Daoy (cell line): ENCODE data around the gene MBNL1. TPM values are rescaled to one million over a fixed set of nuclear protein-coding genes. Genes with fewer than 3 reads are reported as not detected.
"Not testable (repeated sequence)": the region's sequence is repeated elsewhere in the genome, so short reads cannot be mapped to it uniquely, and the experiment has no call there.

Source experiments
- DNase-seq: peaks from one replicate; pipeline ENCODE4 v3.0.0-alpha.2; 2015; ENCODE audit warnings: low read depth
- total RNA-seq: library from RNA; depleted of rRNA; stranded (reverse); fragments of >200 nt; shearing (Covaris generic); gene quantifications from 2 replicates; pipeline ENCODE4 v1.2.3, GENCODE V29; 2014

The MBNL1 gene
- total RNA-seq, 1 experiment from 2014 or later, result 124 TPM

DNA sequence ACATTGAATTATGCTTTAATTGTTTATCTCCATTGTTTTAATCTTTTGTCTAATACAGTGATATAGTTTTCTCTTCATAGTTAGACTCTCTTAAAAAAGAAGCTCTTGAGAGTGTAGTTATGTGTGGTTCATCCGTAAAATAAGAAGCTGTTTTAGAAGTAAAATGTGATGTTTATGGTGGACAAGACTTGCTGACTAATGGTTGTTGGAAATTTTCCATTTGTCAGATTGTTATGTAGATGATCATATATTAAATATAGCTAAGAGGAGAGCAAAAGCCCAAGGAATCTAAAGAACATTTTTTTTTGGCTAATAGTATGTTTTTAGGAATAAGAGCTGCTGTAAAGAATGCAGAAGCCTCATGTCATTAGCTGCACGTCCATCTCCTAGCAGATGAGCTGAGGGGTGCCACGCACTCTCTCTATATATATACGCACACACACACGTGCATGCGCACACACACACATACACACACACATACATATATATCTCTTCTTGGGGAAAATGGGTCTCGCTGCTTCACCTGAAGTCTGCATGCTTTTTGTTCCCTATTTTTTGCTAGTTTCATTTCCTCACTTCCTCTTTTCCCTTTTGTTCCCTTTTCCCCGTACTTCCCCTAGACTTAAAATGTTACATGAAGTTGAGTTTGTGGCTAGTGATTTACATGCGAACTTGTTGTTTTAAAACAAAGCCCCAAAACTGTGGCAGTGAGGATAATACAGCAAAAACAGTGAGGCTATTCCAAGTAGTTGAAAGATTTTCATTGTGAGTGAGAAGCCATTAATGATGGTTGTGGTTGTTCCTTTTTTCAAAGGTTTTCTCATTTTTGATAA lies 107.8 kb downstream of the MBNL1 start:
- DNase-seq, result no peak

DNA sequence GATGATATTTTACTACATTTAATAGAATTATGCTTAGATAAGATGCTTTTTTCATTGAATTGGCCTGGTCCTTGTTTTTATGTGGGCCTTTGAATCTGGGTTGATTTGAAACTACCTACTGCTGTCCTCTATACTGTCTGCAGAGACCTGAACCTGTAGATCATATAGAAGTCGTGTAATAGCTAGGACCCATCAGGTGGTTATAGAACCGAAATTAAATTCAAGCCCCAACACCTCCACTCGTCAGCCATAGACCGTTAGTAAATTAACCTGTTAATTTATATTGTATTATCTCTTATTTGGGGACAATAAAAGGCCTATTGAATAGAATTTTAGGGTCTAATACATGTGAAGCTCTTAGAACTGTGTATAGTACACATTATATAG lies 108.4 kb downstream of the MBNL1 start:
- DNase-seq, result no peak

- no peak for DNase-seq
Observed at GRCh38 chr3:152379415-152380042, 110.8 kb downstream of the MBNL1 start.

DNA sequence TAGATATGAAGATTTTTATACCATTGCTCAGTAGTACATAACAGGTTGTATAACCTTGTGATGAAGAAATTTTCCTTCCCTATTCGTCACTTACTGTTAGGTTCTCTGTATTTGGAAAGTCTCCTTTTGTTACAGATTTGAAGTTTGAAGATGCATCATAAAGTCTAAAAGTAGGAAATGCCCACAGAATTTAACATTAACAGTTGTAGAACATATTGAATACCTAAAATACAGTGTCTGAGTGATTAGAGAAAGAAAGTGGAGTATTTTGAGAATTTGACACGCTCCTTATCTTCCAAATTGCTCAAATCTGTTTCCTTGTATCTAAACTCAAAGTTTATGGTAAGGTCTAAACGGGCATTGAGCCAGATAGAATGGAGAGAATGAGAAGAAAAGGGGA lies 111.3 kb downstream of the MBNL1 start:
- no peak for DNase-seq

GRCh38 chr3:152381881-152382295 lies 113.2 kb downstream of the MBNL1 start:
- DNase-seq, result no peak

GRCh38 chr3:152382312-152383135 lies 113.8 kb downstream of the MBNL1 start:
- DNase-seq, result no peak

GRCh38 chr3:152383136-152383606 lies 114.4 kb downstream of the MBNL1 start:
- no peak for DNase-seq

GRCh38 chr3:152384412-152384811 lies 115.7 kb downstream of the MBNL1 start:
- DNase-seq, result no peak

DNA sequence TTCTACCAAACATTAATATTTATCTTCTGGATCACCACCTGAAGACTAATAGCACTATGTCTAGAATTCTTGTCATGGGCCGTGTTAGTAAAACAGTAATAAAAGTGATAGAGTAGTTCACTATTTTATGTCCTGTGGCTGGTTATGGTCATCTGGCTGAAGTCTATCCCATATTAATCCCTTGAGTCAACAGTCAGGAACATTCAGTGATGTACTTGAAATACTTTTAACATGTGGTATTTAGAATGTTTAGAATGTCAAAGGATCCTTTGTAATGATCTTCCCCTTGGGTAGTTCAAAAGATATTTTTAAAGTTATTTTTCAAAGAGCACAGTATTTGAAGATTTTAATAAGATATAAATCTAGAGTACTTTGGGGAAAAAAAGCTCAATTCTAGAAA lies 117.0 kb downstream of the MBNL1 start:
- no peak for DNase-seq

GRCh38 chr3:152386208-152386607 lies 117.5 kb downstream of the MBNL1 start:
- no peak for DNase-seq

DNA sequence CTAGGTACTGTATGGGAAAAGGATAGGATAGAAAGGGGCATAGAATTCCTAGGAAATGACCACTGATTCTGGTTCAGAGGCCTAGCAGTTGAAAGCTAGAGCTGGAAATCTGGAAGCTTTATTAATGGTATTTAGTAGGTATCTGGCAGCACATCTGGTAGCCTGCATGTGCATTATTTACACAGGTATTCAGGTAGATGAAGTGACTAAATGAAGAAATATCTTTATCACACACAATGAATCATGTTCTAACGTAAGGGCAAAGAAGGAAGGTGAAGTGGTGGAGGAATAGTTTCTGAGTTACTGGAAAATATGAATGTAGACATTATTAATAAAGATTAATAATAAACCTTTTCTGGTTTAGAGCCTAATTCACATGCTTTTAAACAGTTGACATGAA lies 119.9 kb downstream of the MBNL1 start:
- DNase-seq, result no peak

GRCh38 chr3:152389316-152389934 lies 120.7 kb downstream of the MBNL1 start:
- DNase-seq, result no peak

GRCh38 chr3:152390647-152391046 lies 121.9 kb downstream of the MBNL1 start:
- no peak for DNase-seq

GRCh38 chr3:152391671-152392070 lies 122.9 kb downstream of the MBNL1 start:
- DNase-seq, result no peak

DNA sequence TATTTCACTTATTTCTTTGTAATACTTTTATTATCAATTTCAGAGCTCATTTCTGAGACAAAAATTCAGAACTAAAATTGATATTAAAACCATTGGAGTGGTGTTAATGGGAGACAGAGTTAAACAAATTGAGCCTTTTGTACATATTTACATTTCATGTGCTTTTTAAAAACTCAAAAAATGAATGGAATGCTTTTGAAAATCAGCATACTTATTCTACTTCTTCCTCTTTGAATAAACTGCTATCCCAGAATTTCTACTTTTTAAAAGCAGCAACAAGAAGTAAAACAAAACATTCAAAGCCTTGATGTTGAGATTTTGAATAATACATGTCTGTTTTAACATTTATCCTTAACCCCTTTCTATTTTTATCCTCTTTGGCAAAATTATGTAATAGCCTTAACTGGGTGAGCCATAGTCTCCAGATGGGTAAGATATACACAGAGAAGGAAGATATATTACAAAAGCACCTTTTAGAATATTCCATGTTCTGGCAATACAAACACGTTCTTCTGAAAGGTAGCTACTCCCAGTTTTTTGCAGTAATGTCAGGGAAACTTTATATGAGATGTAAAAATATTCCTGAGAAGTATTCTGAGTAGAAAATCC lies 123.6 kb downstream of the MBNL1 start:
- DNase-seq, result no peak

- no peak for DNase-seq
Observed at GRCh38 chr3:152394246-152394645, 125.5 kb downstream of the MBNL1 start.

- no peak for DNase-seq
Observed at GRCh38 chr3:152395764-152396163, 127.0 kb downstream of the MBNL1 start.

- DNase-seq, result no peak
Observed at GRCh38 chr3:152396867-152397266, 128.1 kb downstream of the MBNL1 start.

DNA sequence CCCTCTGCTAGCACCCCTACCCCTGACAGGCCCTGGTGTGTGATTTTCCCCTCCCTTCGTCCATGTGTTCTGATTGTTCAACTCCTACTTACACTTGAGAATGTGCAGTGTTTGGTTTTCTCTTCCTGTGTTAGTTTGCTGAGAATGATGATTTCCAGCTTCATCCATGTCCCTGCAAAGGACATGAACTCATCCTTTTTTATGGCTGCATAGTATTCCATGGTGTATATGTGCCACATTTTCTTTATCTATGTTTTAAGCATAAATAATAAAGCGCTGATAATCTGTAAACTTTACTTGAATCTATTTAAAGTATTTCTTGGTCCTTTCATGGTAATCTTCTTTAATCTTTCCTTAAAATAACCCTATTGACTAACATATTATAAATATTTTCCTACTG lies 128.6 kb downstream of the MBNL1 start:
- not testable (repeated sequence) for DNase-seq

- no peak for DNase-seq
Observed at GRCh38 chr3:152398495-152398894, 129.8 kb downstream of the MBNL1 start.

DNA sequence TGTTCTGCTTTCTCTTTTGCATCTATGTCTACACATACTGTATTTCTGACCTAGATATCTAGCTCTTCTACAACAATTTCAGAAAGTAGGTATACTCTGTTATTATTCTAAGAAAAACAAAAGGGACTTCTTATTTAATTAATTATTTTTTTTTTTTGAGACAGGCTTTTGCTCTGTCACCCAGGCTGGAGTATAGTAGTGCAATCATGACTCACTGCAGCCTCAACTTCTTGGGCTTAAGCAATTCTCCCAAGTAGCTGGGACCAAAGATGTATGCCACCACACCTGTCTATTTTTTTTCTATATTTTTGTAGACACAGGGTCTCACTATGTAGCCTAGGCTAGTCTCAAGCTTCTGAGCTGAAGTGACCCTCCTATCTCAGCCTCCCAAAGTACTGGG lies 130.6 kb downstream of the MBNL1 start:
- DNase-seq, result peak; percentile 18
